Naive thymus-derived CD8-positive, alpha-beta T cell (primary cell): Measurements from ENCODE around the gene MORN1. TPM values are rescaled to one million over a fixed set of nuclear protein-coding genes. Genes with fewer than 3 reads are reported as not detected.

Source experiments
- ATAC-seq, 2 donors: fragments of 150-1000 bp; cut with Tn5 transposase in 1 of 2; sonication (Bioruptor Pico), chemical (Tn5 transposase) in 1 of 2; 1 replicate in 1 of 2; 2 replicates in 1 of 2; pipeline ENCODE4 v1.10.0; 2021; ENCODE audit warnings: mild to moderate bottlenecking in 2 of 2, moderate library complexity in 2 of 2
- POLR2A ChIA-PET: fragments of 350-600 bp; sonication (Branson Sonifier 250); formaldehyde crosslinking; loops from one replicate; lab custom pipeline; 2021; ENCODE audit warnings: antibody characterized with exemption; lab: Charles Lee
- DNase-seq, 10 donors: peaks; one replicate each; pipeline versions ENCODE4 v3.0.0 to v3.0.0-alpha.2; 2020 to 2022
- H3K27ac Mint-ChIP-seq, 10 donors: one replicate each; pipeline ENCODE4 v1.8.0; 2020 to 2022; ENCODE audit warnings: mild to moderate bottlenecking in 10 of 10, mixed read lengths in 10 of 10, moderate library complexity in 4 of 10, inconsistent platforms in 1 of 10
- H3K27me3 Mint-ChIP-seq, 5 donors: one replicate each; pipeline ENCODE4 v1.8.0; 2021 to 2022; ENCODE audit warnings: mixed read lengths in 5 of 5
- H3K36me3 Mint-ChIP-seq, 3 donors: one replicate each; pipeline ENCODE4 v1.8.0; 2020 to 2022; ENCODE audit warnings: mixed read lengths in 3 of 3, mild to moderate bottlenecking in 2 of 3, inconsistent platforms in 1 of 3
- H3K4me1 Mint-ChIP-seq, 4 donors: one replicate each; pipeline ENCODE4 v1.8.0; 2021 to 2022; ENCODE audit warnings: mixed read lengths in 4 of 4
- H3K4me3 Mint-ChIP-seq, 10 donors: one replicate each; pipeline ENCODE4 v1.8.0; 2020 to 2022; ENCODE audit warnings: mild to moderate bottlenecking in 10 of 10, mixed read lengths in 10 of 10, moderate library complexity in 6 of 10, inconsistent platforms in 1 of 10
- H3K9me3 Mint-ChIP-seq, 9 donors: one replicate each; pipeline ENCODE4 v1.8.0; 2020 to 2022; ENCODE audit warnings: mixed read lengths in 9 of 9, mild to moderate bottlenecking in 3 of 9, inconsistent platforms in 1 of 9, moderate library complexity in 1 of 9
- polyA plus RNA-seq, 3 donors: library from polyadenylated mRNA; unstranded; fragments of 300-500 nt; fragmentation: Illumina TruSeq; gene quantifications; one replicate each; pipeline ENCODE4 v1.2.3, GENCODE V29; 2021
- total RNA-seq, 8 experiments: library from RNA in 2 of 8; stranded (reverse) in 2 of 8; gene quantifications; one replicate each; pipeline ENCODE4 v1.2.3 and lab custom pipeline; 2021 to 2026

MORN1 gene
- total and polyA plus RNA-seq, 5 experiments from 2014 or later = 4.3 to 18.8 (median 7.1) TPM

GRCh38 chr1:2409745-2410144 lies 18.4 kb upstream of the MORN1 start:
- no peak for ATAC-seq
- Mint-ChIP-seq H3K9me3 (no peaks in the 10 kb centered on the region), H3K27me3 (no peaks in the 10 kb centered on the region), H3K36me3 (peaks cover 0 to 18% (median 0%) of the 10 kb centered on the region in 3 donors), H3K4me3 (no peak overlapping the region), H3K4me1 (peaks cover 13 to 37% (median 18%) of the 10 kb centered on the region in 4 donors), H3K27ac (peak overlapping the region in 4 of 10 donors; percentile 34 to 67 (median 48))
- DNase-seq = no peak
- POLR2A ChIA-PET = interaction anchor here (0.7 to 3.3 kb wide), 4 partner anchors 15 to 215 kb away, joined by 3 to 15 read pairs (median 4); partner anchors contain the start of genes MORN1 and RER1

- Mint-ChIP-seq H3K4me3 (peak overlapping the region in 2 of 10 donors; percentile 51 to 58), H3K27me3 (no peaks in the 10 kb centered on the region), H3K27ac (peak overlapping the region in 4 of 10 donors; percentile 40 to 67 (median 55)), H3K9me3 (no peaks in the 10 kb centered on the region), H3K36me3 (peaks cover 0 to 26% (median 2%) of the 10 kb centered on the region in 3 donors), H3K4me1 (peaks cover 6 to 30% (median 9%) of the 10 kb centered on the region in 4 donors)
- POLR2A ChIA-PET = interaction anchor here (1.5 to 3.3 kb wide), 3 partner anchors 15 to 177 kb away, joined by 3 to 15 read pairs (median 6); partner anchors contain the start of genes MORN1 and RER1
- no peak for ATAC-seq
- no peak for DNase-seq
These were observed 17.5 kb upstream of the MORN1 start for GRCh38 chr1:2408859-2409276.

GRCh38 chr1:2408456-2408855 lies 17.1 kb upstream of the MORN1 start:
- no peak for DNase-seq
- H3K4me3 Mint-ChIP-seq = no peak overlapping the region
- no peaks in the 10 kb centered on the region for H3K27me3 Mint-ChIP-seq
- POLR2A ChIA-PET = interaction anchor here (0.5 kb wide), 1 partner anchor 219 kb away, joined by 3 read pairs; no protein-coding TSS in a partner anchor
- H3K27ac Mint-ChIP-seq = peak overlapping the region in 1 of 10 donors; percentile 53
- no peaks in the 10 kb centered on the region for H3K9me3 Mint-ChIP-seq
- H3K36me3 Mint-ChIP-seq = peaks cover 0 to 30% (median 2%) of the 10 kb centered on the region in 3 donors
- peaks cover 5 to 26% (median 6%) of the 10 kb centered on the region in 4 donors for H3K4me1 Mint-ChIP-seq
- ATAC-seq = no peak

- no peak overlapping the region for H3K27ac Mint-ChIP-seq
- peaks cover 0 to 35% (median 2%) of the 10 kb centered on the region in 3 donors for H3K36me3 Mint-ChIP-seq
- H3K27me3 Mint-ChIP-seq = no peaks in the 10 kb centered on the region
- ATAC-seq (no peak), DNase-seq (no peak)
- peaks cover 5 to 26% (median 6%) of the 10 kb centered on the region in 4 donors for H3K4me1 Mint-ChIP-seq
- POLR2A ChIA-PET = interaction anchor here (0.5 to 0.7 kb wide), 2 partner anchors 9 to 219 kb away, joined by 3 read pairs; no protein-coding TSS in a partner anchor
- H3K9me3 Mint-ChIP-seq = no peaks in the 10 kb centered on the region
- no peak overlapping the region for H3K4me3 Mint-ChIP-seq
These were observed 16.6 kb upstream of the MORN1 start for GRCh38 chr1:2407991-2408275.

- Mint-ChIP-seq H3K27ac (peak overlapping the region in 5 of 10 donors; percentile 37 to 72 (median 67)), H3K9me3 (no peaks in the 10 kb centered on the region), H3K27me3 (no peaks in the 10 kb centered on the region), H3K4me3 (peak overlapping the region in 1 of 10 donors; percentile 48), H3K4me1 (peaks cover 5 to 25% (median 6%) of the 10 kb centered on the region in 4 donors), H3K36me3 (peaks cover 0 to 40% (median 2%) of the 10 kb centered on the region in 3 donors)
- ATAC-seq (no peak), DNase-seq (no peak)
- POLR2A ChIA-PET = interaction anchor here (0.7 to 1.0 kb wide), 3 partner anchors 8 to 19 kb away, joined by 3 to 4 read pairs (median 3); no protein-coding TSS in a partner anchor
These were observed 16.0 kb upstream of the MORN1 start for GRCh38 chr1:2407166-2407990.

GRCh38 chr1:2406451-2407041 lies 15.2 kb upstream of the MORN1 start:
- DNase-seq (no peak), ATAC-seq (no peak)
- Mint-ChIP-seq H3K9me3 (no peaks in the 10 kb centered on the region), H3K4me3 (no peak overlapping the region), H3K36me3 (peaks cover 0 to 49% (median 4%) of the 10 kb centered on the region in 3 donors), H3K4me1 (peaks cover 4 to 27% (median 8%) of the 10 kb centered on the region in 4 donors), H3K27ac (peak overlapping the region in 2 of 10 donors; percentile 29 to 43), H3K27me3 (no peaks in the 10 kb centered on the region)
- POLR2A ChIA-PET = interaction anchor here (1.0 kb wide), 2 partner anchors 14 to 19 kb away, joined by 3 to 4 read pairs; no protein-coding TSS in a partner anchor

GRCh38 chr1:2405588-2406295 lies 14.4 kb upstream of the MORN1 start:
- H3K4me3 Mint-ChIP-seq = no peak overlapping the region
- peaks cover 2 to 24% (median 10%) of the 10 kb centered on the region in 4 donors for H3K4me1 Mint-ChIP-seq
- DNase-seq = no peak
- POLR2A ChIA-PET = interaction anchor here (0.6 kb wide), 1 partner anchor 10 kb away, joined by 3 read pairs; no protein-coding TSS in a partner anchor
- H3K9me3 Mint-ChIP-seq = no peaks in the 10 kb centered on the region
- no peaks in the 10 kb centered on the region for H3K27me3 Mint-ChIP-seq
- peak overlapping the region in 2 of 10 donors; percentile 20 to 71 for H3K27ac Mint-ChIP-seq
- ATAC-seq = no peak
- peaks cover 0 to 53% (median 7%) of the 10 kb centered on the region in 3 donors for H3K36me3 Mint-ChIP-seq

GRCh38 chr1:2404890-2405511 lies 13.6 kb upstream of the MORN1 start:
- Mint-ChIP-seq H3K27me3 (no peaks in the 10 kb centered on the region), H3K36me3 (peaks cover 0 to 60% (median 10%) of the 10 kb centered on the region in 3 donors), H3K4me3 (no peak overlapping the region), H3K4me1 (peaks cover 2 to 23% (median 8%) of the 10 kb centered on the region in 4 donors), H3K9me3 (no peaks in the 10 kb centered on the region), H3K27ac (no peak overlapping the region)
- ATAC-seq = no peak
- DNase-seq = no peak
- POLR2A ChIA-PET = no interaction called here

GRCh38 chr1:2404142-2404889 lies 13.0 kb upstream of the MORN1 start:
- DNase-seq (no peak), ATAC-seq (no peak)
- H3K36me3 Mint-ChIP-seq = peaks cover 0 to 66% (median 10%) of the 10 kb centered on the region in 3 donors
- no peaks in the 10 kb centered on the region for H3K9me3 Mint-ChIP-seq
- POLR2A ChIA-PET = interaction anchor here (1.5 kb wide), 1 partner anchor 10 kb away, joined by 4 read pairs; no protein-coding TSS in a partner anchor
- peaks cover 4 to 25% (median 8%) of the 10 kb centered on the region in 4 donors for H3K4me1 Mint-ChIP-seq
- H3K27me3 Mint-ChIP-seq = no peaks in the 10 kb centered on the region
- no peak overlapping the region for H3K4me3 Mint-ChIP-seq
- H3K27ac Mint-ChIP-seq = peak overlapping the region in 3 of 10 donors; percentile 35 to 66 (median 40)

GRCh38 chr1:2403273-2403672 lies 11.9 kb upstream of the MORN1 start:
- ATAC-seq (no peak), DNase-seq (no peak)
- POLR2A ChIA-PET = interaction anchor here (0.6 to 1.5 kb wide), 2 partner anchors 9 to 211 kb away, joined by 3 to 4 read pairs; no protein-coding TSS in a partner anchor
- Mint-ChIP-seq H3K36me3 (peaks cover 0 to 77% (median 10%) of the 10 kb centered on the region in 3 donors), H3K4me3 (no peak overlapping the region), H3K4me1 (peaks cover 8 to 30% (median 10%) of the 10 kb centered on the region in 4 donors), H3K27me3 (no peaks in the 10 kb centered on the region), H3K27ac (no peak overlapping the region), H3K9me3 (no peaks in the 10 kb centered on the region)

GRCh38 chr1:2402420-2402819 lies 11.1 kb upstream of the MORN1 start:
- ATAC-seq (no peak), DNase-seq (no peak)
- H3K9me3 Mint-ChIP-seq = no peaks in the 10 kb centered on the region
- H3K4me1 Mint-ChIP-seq = peaks cover 8 to 26% (median 10%) of the 10 kb centered on the region in 4 donors
- no peak overlapping the region for H3K4me3 Mint-ChIP-seq
- H3K27ac Mint-ChIP-seq = peak overlapping the region in 6 of 10 donors; percentile 14 to 78 (median 58)
- POLR2A ChIA-PET = interaction anchor here (1.2 kb wide), 1 partner anchor 22 kb away, joined by 3 read pairs; no protein-coding TSS in a partner anchor
- H3K36me3 Mint-ChIP-seq = peaks cover 0 to 76% (median 10%) of the 10 kb centered on the region in 3 donors
- H3K27me3 Mint-ChIP-seq = no peaks in the 10 kb centered on the region
